HepG2 (cell line): ENCODE measurements around the gene PKP4. TPM values are rescaled to one million over a fixed set of nuclear protein-coding genes. Genes with fewer than 3 reads are reported as not detected.

Experiments
- ATAC-seq: fragments of 200-7000 bp; cut with Tn5 transposase; 3 replicates; pipeline ENCODE4 v1.9.1; 2020; ENCODE audit warnings: mild to moderate bottlenecking, moderate library complexity
- BruUV-seq: library from RNA; stranded (reverse); fragments of 400-500 nt; replicated peaks from 2 replicates; lab custom pipeline; 2021; lab: Mats Ljungman, UMichigan
- CTCF ChIA-PET: fragments of 300-600 bp; formaldehyde crosslinking; extraction: SDS; loops from one replicate; lab custom pipeline; 2021; ENCODE audit warnings: low total read pairs, inconsistent platforms, low intra/inter-chr PET ratio; lab: Yijun Ruan, JAX
- POLR2A ChIA-PET: fragments of 350-600 bp; sonication (Branson Sonifier 250); formaldehyde crosslinking; loops from one replicate; lab custom pipeline; 2020; ENCODE audit warnings: antibody characterized with exemption, inconsistent platforms; lab: Yijun Ruan, JAX
- DNase-seq: peaks from one replicate; pipeline ENCODE4 v3.0.0-alpha.2; 2015; ENCODE audit warnings: low spot score
- FAIRE-seq: peaks from 3 replicates; lab custom pipeline; 2011; peaks lifted over from hg19 to GRCh38; lab: Jason Lieb, UNC
- H2AFZ ChIP-seq: one replicate; pipeline ENCODE4 v1.6.1; 2011; ENCODE audit warnings: low read length, inconsistent platforms
- H3K27ac ChIP-seq: fragments of 300-600 bp; 3 replicates; pipeline ENCODE4 v1.8.0; 2011; ENCODE audit warnings: mixed run types, mild to moderate bottlenecking, mixed read lengths, low read length, inconsistent platforms; ENCODE audit not compliant: insufficient read depth; ENCODE audit errors: extremely low read length
- H3K27me3 ChIP-seq, 2 experiments: fragments of 200-600 bp in 1 of 2; 2 replicates in 1 of 2; 3 replicates in 1 of 2; pipeline versions ENCODE4 v1.6.0 to v1.8.0; 2011; ENCODE audit warnings: low read length in 2 of 2, mild to moderate bottlenecking in 2 of 2, moderate library complexity in 2 of 2, inconsistent platforms in 1 of 2; ENCODE audit not compliant: insufficient read depth in 2 of 2, control insufficient read depth in 1 of 2
- H3K36me3 ChIP-seq, 2 experiments: fragments of 200-600 bp in 1 of 2; replicated peaks in 1 of 2; 2 replicates in 1 of 2; 3 replicates in 1 of 2; pipeline versions ENCODE4 v1.5.1 to v1.8.0; 2011; ENCODE audit warnings: low read length in 2 of 2, inconsistent platforms in 1 of 2; ENCODE audit not compliant: insufficient read depth in 2 of 2, control insufficient read depth in 1 of 2
- H3K4me1 ChIP-seq: 2 replicates; pipeline ENCODE4 v1.5.1; 2012; ENCODE audit warnings: low read length, inconsistent platforms; ENCODE audit not compliant: insufficient read depth
- H3K4me2 ChIP-seq: 2 replicates; pipeline ENCODE4 v1.6.0; 2011; ENCODE audit warnings: low read depth, low read length, inconsistent platforms
- H3K4me3 ChIP-seq, 3 experiments: fragments of 200-600 bp in 1 of 3; sonication (generic), shearing (Covaris generic) in 1 of 3; replicated peaks in 1 of 3; 2 replicates each; pipeline ENCODE4 v1.5.1; 2011 to 2016; ENCODE audit warnings: low read length in 3 of 3, inconsistent platforms in 2 of 3, low read depth in 2 of 3, mild to moderate bottlenecking in 2 of 3, control low read depth in 1 of 3, mixed read lengths in 1 of 3; ENCODE audit not compliant: insufficient read depth in 1 of 3
- H3K79me2 ChIP-seq: one replicate; pipeline ENCODE4 v1.6.1; 2011; ENCODE audit warnings: low read length, inconsistent platforms; ENCODE audit not compliant: insufficient read depth
- H3K9ac ChIP-seq: 2 replicates; pipeline ENCODE4 v1.6.0; 2011; ENCODE audit warnings: mild to moderate bottlenecking, low read depth, low read length, inconsistent platforms; ENCODE audit not compliant: insufficient read depth
- H3K9me3 ChIP-seq: 2 replicates; pipeline ENCODE4 v1.5.1; 2012; ENCODE audit warnings: mild to moderate bottlenecking, low read length
- H4K20me1 ChIP-seq: 2 replicates; pipeline ENCODE4 v1.6.0; 2011; ENCODE audit warnings: inconsistent platforms, mild to moderate bottlenecking, low read length, moderate library complexity; ENCODE audit not compliant: insufficient read depth
- HMG20A ChIP-seq: IDR thresholded peaks from 2 replicates; pipeline ENCODE4 v1.6.1; 2016; ENCODE audit warnings: borderline replicate concordance
- KAT7 ChIP-seq: IDR thresholded peaks from 2 replicates; pipeline ENCODE4 v1.6.1; 2018; ENCODE audit warnings: borderline replicate concordance, missing compliant biosample characterization
- NCOA2 ChIP-seq: sonication (generic); formaldehyde crosslinking; IDR thresholded peaks from 2 replicates; pipeline ENCODE4 v1.8.0; 2022; ENCODE audit warnings: inconsistent platforms
- NFATC3 ChIP-seq: sonication (generic); formaldehyde crosslinking; IDR thresholded peaks from 2 replicates; pipeline ENCODE4 v1.5.1; 2020; ENCODE audit warnings: mild to moderate bottlenecking, missing genetic modification reagents
- RFXAP ChIP-seq: sonication (generic); formaldehyde crosslinking; IDR thresholded peaks from 2 replicates; pipeline ENCODE4 v1.4.0; 2020; ENCODE audit warnings: missing genetic modification reagents, borderline replicate concordance
- ZNF468 ChIP-seq: sonication (generic); formaldehyde crosslinking; IDR thresholded peaks from 2 replicates; pipeline ENCODE4 v1.8.0; 2022; ENCODE audit warnings: mild to moderate bottlenecking, moderate library complexity, missing genetic modification reagents
- WGBS: methylation state at CpG from one replicate; pipeline ENCODE4 v1.1.6; 2017; ENCODE audit warnings: low lambda C conversion rate; 5-methylcytosine and 5-hydroxymethylcytosine counted together
- in situ Hi-C: cut with HindIII; loops from 2 replicates; pipeline ENCODE4 v1.10.0; 2017; ENCODE audit warnings: low pct_unique_long_range_greater_than_20kb; ENCODE audit not compliant: extremely low pct_ligation_motif_present
- intact Hi-C: fragments of 100-400 bp; cut with micrococcal nuclease; formaldehyde crosslinking; loops from one replicate; pipeline ENCODE4 v1.10.0; 2022; ENCODE audit not compliant: unreplicated experiment
- polyA plus RNA-seq, 8 experiments: library from polyadenylated mRNA; depleted of rRNA in 3 of 8; stranded (reverse) in 7 of 8; unstranded in 1 of 8; fragments of >200 nt; fragmentation: Illumina TruSeq in 4 of 8; extraction: Trizol in 4 of 8; gene quantifications; 2 replicates each; pipeline versions ENCODE4 v1.2.1 to v1.2.3, GENCODE V29; 2011 to 2016; ENCODE audit warnings: low read depth in 4 of 8, missing spikeins in 1 of 8, mixed read lengths in 1 of 8; ENCODE audit not compliant: insufficient read depth in 1 of 8
- total RNA-seq, 5 experiments: library from RNA; depleted of rRNA; stranded (reverse); fragments of >200 nt; fragmentation: Illumina TruSeq; extraction: Trizol; gene quantifications; 2 replicates each; pipeline ENCODE4 v1.2.3, GENCODE V29; 2016; ENCODE audit warnings: low read depth in 1 of 5
- TF ChIP-seq, protein P1 (sequence below): sonication (generic); formaldehyde crosslinking; IDR thresholded peaks from 2 replicates; pipeline ENCODE4 v1.4.0; 2020; ENCODE audit warnings: missing genetic modification reagents

PKP4 gene
- total and polyA plus RNA-seq, 2 of the 13 experiments (the other 11 are each of a cell fraction or from before 2014, with no cell fraction given), result 80.9 to 90.5 TPM

DNA sequence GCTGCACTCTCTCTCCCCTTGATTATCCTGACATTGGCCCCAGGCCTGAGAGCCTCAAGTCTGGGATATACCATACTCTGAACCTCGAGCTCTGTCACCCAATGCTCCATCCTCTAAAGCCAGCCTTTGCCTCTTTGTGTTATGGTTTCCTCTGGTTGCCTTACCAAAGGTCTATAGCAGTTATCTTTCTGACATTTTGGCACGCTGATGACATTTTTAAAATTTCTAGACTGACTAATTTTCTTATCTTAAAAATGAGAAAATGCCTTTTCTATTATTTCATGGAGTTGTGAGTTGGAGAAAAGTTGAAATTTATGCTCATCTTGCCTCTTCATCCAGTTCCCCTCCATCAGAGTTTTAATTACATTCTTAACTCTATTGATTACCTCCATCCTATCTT, 62.7 kb downstream of the PKP4 start:
- H2AFZ ChIP-seq, result no peak overlapping the region
- in situ Hi-C loops, result no loop called here
- CTCF ChIA-PET, result no interaction called here
- H3K4me3 ChIP-seq, result no peak overlapping the region
- no TSS peak for BruUV-seq
- no peaks in the 10 kb centered on the region for H3K27me3 ChIP-seq
- no peak for TF ChIP-seq NFATC3 (CRISPR knock-in tag)
- TF ChIP-seq, protein P1, sequence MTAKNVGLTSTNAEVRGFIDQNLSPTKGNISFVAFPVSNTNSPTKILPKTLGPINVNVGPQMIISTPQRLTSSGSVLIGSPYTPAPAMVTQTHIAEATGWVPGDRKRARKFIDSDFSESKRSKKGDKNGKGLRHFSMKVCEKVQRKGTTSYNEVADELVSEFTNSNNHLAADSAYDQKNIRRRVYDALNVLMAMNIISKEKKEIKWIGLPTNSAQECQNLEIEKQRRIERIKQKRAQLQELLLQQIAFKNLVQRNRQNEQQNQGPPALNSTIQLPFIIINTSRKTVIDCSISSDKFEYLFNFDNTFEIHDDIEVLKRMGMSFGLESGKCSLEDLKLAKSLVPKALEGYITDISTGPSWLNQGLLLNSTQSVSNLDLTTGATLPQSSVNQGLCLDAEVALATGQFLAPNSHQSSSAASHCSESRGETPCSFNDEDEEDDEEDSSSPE (CRISPR knock-in tag), result no peak
- TF ChIP-seq NCOA2 (CRISPR knock-in tag), result no peak
- TF ChIP-seq KAT7 (CRISPR knock-in tag), result no peak
- no peak for TF ChIP-seq ZNF468 (CRISPR knock-in tag)
- no peak for TF ChIP-seq RFXAP
- TF ChIP-seq HMG20A (CRISPR knock-in tag), result no peak
- H3K9me3 ChIP-seq, result no peaks in the 10 kb centered on the region
- WGBS, result 98% methylated on average over 2 of the region's 2 CpGs
- ATAC-seq (no peak), FAIRE-seq (no peak), DNase-seq (no peak)
- peaks cover 15% of the 10 kb centered on the region for H4K20me1 ChIP-seq
- H3K4me2 ChIP-seq, result no peak overlapping the region
- no peak overlapping the region for H3K9ac ChIP-seq
- POLR2A ChIA-PET, result no interaction called here
- intact Hi-C loops, result no loop called here
- H3K4me1 ChIP-seq, result peaks cover 29% of the 10 kb centered on the region
- peaks cover 59% of the 10 kb centered on the region for H3K79me2 ChIP-seq
- peaks cover 0 to 6% of the 10 kb centered on the region in 2 experiments; a peak in 2 of 5 replicates for H3K36me3 ChIP-seq
- H3K27ac ChIP-seq, result no peak overlapping the region
